ENCODE data around the gene APOC3. TPM values are rescaled to one million over a fixed set of nuclear protein-coding genes. Genes with fewer than 3 reads are reported as not detected.
A peak's percentile ranks its signal among the peaks of the same experiment; 100 is the strongest.

Gene APOC3
- total RNA-seq, 2 donors from 2014 or later = not detected

DNA sequence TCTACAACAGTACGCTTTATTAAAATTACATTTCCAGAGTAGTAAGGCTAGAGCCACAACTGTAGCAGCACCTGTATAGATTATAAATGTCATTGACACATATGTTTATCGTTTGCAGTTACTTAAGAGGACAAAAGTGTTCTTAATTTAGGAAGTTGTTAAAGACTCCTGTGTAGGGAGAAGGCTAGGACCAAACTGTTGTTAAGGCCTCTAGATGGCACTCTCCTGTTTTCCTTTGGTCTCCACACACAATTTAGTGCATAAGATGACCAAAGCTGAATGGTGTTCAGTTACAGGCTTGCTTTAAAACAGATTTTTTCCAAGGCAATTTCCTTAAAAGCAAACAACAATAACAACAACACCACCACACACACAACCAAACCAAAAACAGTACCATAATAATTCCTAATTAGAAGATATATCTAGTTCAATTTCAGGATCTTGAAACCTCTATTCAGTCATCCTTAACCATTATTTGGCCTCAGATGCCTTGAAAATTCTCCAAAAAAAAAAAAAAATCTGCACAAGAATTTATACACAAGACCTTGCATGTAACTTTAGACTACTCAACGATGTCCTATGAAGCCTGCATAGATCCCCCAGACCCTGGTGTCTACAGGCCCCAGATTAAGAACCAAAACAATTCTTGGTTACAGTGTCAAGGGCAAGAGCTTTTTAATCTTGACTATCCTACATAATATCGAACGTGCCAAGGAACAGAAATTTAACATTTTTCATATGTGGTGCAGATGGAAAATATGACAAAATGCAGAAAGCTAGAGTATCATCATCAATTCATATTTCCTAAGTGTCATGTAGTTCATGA, 50.3 kb downstream of the APOC3 start:
- 54% methylated on average over 5 of the region's 5 CpGs for WGBS
- Histone ChIP-seq H3K4me3 (no peak overlapping the region), H3K9me3 (no peaks in the 10 kb centered on the region), H3K27me3 (replicated peaks; ENCODE audit: insufficient read depth) (no peaks in the 10 kb centered on the region), H3K4me1 (replicated peaks) (no peaks in the 10 kb centered on the region), H3K27ac (no peak overlapping the region), H3K36me3 (no peaks in the 10 kb centered on the region)
- DNase-seq (ENCODE audit: low spot score) = peak; percentile 26
- peak; percentile 47 for TF ChIP-seq POLR2AphosphoS5 (IDR thresholded peaks at IDR 0.05)
- TF ChIP-seq, protein P1, sequence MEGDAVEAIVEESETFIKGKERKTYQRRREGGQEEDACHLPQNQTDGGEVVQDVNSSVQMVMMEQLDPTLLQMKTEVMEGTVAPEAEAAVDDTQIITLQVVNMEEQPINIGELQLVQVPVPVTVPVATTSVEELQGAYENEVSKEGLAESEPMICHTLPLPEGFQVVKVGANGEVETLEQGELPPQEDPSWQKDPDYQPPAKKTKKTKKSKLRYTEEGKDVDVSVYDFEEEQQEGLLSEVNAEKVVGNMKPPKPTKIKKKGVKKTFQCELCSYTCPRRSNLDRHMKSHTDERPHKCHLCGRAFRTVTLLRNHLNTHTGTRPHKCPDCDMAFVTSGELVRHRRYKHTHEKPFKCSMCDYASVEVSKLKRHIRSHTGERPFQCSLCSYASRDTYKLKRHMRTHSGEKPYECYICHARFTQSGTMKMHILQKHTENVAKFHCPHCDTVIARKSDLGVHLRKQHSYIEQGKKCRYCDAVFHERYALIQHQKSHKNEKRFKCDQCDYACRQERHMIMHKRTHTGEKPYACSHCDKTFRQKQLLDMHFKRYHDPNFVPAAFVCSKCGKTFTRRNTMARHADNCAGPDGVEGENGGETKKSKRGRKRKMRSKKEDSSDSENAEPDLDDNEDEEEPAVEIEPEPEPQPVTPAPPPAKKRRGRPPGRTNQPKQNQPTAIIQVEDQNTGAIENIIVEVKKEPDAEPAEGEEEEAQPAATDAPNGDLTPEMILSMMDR (IDR thresholded peaks at IDR 0.05) = peak in 3 of 4 experiments; percentile 57 to 67 (median 62)
- no peak for TF ChIP-seq POLR2A (IDR thresholded peaks at IDR 0.05)
- intact Hi-C loops (cut with DNase I) = loop anchor here (2.0 to 10.0 kb wide), 3 partner anchors 85 to 342 kb away; partner anchors contain the start of gene APOA5

DNA sequence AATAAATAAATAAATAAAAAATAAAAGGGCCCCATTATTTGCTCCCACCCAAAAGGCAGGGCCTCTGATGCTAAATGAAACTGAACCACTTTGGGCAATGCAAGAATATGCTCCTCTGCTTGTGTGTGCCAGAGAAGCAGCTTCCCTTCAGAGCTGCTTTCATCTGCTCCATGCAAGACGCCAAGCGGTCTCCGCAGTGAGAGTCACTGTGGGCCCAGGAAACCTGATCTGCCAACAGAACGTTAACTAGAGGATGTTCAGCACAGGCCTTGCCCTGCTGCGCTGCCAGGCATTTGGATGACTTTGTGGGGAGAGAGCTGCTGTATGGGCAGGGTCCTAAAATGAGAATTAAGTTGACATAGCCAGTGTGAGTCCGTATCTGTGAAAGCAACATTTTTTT, 51.4 kb downstream of the APOC3 start:
- H3K4me3 ChIP-seq = no peak overlapping the region
- WGBS = 83% methylated on average over 6 of the region's 6 CpGs
- intact Hi-C loops (cut with DNase I) = loop anchor here (2.0 to 5.0 kb wide), 2 partner anchors 216 to 341 kb away; no protein-coding TSS in a partner anchor
- no peaks in the 10 kb centered on the region for H3K4me1 ChIP-seq (replicated peaks)
- H3K27ac ChIP-seq = no peak overlapping the region
- H3K27me3 ChIP-seq (replicated peaks; ENCODE audit: insufficient read depth) = no peaks in the 10 kb centered on the region
- H3K9me3 ChIP-seq = no peaks in the 10 kb centered on the region
- no peak for DNase-seq (ENCODE audit: low spot score)
- TF ChIP-seq POLR2AphosphoS5 (IDR thresholded peaks at IDR 0.05) = no peak
- no peak for TF ChIP-seq POLR2A (IDR thresholded peaks at IDR 0.05)
- no peaks in the 10 kb centered on the region for H3K36me3 ChIP-seq

DNA sequence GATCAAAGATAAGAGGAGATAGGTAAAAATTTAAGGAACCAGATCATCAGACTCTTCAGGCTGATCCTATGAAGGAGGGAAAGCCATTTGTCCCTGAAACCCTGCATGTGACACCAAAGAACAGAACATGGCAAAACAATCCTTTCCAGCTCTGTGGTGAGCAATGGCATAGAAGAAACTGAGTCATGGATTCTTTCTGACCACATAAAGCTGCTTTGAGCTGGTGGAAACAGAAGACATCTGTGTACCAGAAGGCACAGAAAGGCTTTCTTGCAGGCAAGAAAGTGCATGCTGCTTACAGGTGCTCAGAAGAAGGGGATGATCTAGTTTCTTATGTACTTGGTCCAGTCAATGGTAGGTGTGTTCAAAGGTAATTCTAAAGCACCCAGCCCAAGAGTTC, 52.7 kb downstream of the APOC3 start:
- no peaks in the 10 kb centered on the region for H3K27me3 ChIP-seq (replicated peaks; ENCODE audit: insufficient read depth)
- H3K4me3 ChIP-seq = no peak overlapping the region
- H3K27ac ChIP-seq = no peak overlapping the region
- DNase-seq (ENCODE audit: low spot score) = no peak
- TF ChIP-seq, protein P1 (IDR thresholded peaks at IDR 0.05) = no peak
- TF ChIP-seq POLR2AphosphoS5 (IDR thresholded peaks at IDR 0.05) (no peak), POLR2A (IDR thresholded peaks at IDR 0.05) (no peak)
- no peaks in the 10 kb centered on the region for H3K9me3 ChIP-seq
- no peaks in the 10 kb centered on the region for H3K36me3 ChIP-seq
- intact Hi-C loops (cut with DNase I) = loop anchor here (5.0 kb wide), 1 partner anchor 340 kb away; no protein-coding TSS in a partner anchor
- H3K4me1 ChIP-seq (replicated peaks) = no peaks in the 10 kb centered on the region

Other genes with a start within 250 kb of the APOC3 start
- 10 to 100 TPM; 12.2 to 16.0 TPM for gene BUD13, start 56.9 kb upstream of the APOC3 start, total RNA-seq
- 10 to 100 TPM; 24.6 to 27.6 TPM for gene ZPR1, start 41.9 kb upstream of the APOC3 start, total RNA-seq
- gene APOA5, start 38.0 kb upstream of the APOC3 start, total RNA-seq = under 1 TPM in 1 of 2 donors, not detected in 1; 0.87 TPM
- gene APOA4, start 6.6 kb upstream of the APOC3 start, total RNA-seq = not detected
- 1,000 to 10,000 TPM in 1 of 2 donors, not detected in 1; 2,058 TPM for gene APOA1, start 7.7 kb downstream of the APOC3 start, total RNA-seq

Data from prostate gland (tissue), 2 donors.